GM12801 (cell line): ENCODE measurements around the gene CHDH.

ENCODE experiments used
- TF ChIP-seq, protein P1 (sequence below): IDR thresholded peaks from one replicate; pipeline ENCODE4 v1.5.1; 2011; ENCODE audit warnings: control low read depth; ENCODE audit not compliant: insufficient read length; ENCODE audit errors: extremely low read depth

Gene CHDH

DNA sequence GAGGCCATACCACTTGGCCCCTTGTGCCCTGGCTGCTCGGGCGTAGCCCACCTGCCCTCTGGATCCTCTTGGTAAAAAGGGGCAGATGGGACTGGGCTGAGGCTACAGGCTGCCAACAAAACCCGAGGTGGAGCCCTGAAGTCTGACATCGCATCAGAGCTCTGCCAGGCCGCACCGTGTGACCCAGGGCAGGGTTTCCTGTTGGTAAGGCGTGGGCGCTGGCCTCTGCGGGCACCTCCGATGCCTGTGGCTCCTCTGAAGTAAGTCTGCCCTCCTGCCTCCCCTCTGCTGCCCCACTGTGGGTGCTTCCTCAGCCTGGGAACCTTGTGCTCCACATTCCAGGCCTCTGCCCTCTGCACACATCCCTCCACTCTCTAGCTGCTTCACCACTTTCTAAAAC, 8.9 kb downstream of the CHDH start:
- TF ChIP-seq, protein P1, sequence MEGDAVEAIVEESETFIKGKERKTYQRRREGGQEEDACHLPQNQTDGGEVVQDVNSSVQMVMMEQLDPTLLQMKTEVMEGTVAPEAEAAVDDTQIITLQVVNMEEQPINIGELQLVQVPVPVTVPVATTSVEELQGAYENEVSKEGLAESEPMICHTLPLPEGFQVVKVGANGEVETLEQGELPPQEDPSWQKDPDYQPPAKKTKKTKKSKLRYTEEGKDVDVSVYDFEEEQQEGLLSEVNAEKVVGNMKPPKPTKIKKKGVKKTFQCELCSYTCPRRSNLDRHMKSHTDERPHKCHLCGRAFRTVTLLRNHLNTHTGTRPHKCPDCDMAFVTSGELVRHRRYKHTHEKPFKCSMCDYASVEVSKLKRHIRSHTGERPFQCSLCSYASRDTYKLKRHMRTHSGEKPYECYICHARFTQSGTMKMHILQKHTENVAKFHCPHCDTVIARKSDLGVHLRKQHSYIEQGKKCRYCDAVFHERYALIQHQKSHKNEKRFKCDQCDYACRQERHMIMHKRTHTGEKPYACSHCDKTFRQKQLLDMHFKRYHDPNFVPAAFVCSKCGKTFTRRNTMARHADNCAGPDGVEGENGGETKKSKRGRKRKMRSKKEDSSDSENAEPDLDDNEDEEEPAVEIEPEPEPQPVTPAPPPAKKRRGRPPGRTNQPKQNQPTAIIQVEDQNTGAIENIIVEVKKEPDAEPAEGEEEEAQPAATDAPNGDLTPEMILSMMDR, result no peak

GRCh38 chr3:53836084-53836872, 9.9 kb downstream of the CHDH start:
- TF ChIP-seq, protein P1, result no peak

- TF ChIP-seq, protein P1, result no peak
Measured at GRCh38 chr3:53835257-53835656, 11.0 kb downstream of the CHDH start.

DNA sequence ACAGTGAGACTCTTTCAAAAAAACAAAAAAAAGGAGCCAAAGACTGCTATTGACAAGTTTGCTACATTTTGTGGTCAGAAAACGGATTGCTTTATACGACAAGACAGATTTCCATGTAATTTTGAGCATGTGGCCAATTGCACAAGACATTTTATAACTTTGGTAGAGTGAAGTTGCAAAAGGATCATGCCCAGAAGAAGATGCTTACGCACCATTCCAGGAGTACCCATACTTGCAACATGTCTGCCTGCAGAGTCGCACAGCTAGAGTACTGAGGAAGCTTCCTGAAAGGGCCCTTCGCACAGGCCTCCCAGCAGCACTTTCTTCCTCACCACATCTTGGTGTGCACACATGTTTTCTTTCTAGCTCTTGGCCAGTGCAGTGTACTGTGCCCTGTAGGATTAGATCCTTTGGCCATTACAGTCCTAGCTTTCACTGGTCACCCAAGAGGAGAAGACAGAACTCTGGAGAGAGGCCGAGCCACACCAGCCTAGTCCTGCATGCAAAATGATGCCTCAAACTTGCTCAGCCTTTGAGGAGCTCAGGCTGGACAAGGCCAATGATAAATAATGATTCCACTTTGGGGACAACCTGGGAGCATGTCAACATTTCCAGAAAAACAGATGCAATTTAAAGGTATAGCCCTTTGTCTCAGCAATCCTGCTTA, 11.7 kb downstream of the CHDH start:
- TF ChIP-seq, protein P1, result no peak

DNA sequence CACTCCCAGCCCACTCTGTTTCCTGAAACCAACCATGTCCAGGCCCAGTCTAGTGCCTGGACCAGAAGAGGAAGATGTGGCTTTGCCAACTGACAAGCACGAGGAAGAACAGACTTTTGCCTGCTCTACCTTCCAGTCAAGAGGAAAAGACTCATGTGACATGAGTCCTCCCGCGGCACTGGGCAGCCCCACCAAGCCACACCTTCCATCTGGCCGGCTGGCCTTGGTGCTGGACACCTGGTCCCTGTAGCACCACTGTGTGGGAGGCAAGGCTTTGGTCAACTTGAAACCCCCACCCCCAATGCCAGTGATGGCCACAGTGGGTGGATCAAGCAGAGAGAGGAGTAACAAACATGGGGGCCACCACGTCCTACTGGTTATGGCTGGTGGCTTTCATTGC, 12.5 kb downstream of the CHDH start:
- TF ChIP-seq, protein P1, result no peak

- TF ChIP-seq, protein P1, result no peak
Measured at GRCh38 chr3:53833053-53833645, 13.1 kb downstream of the CHDH start.

GRCh38 chr3:53830944-53831343, 15.3 kb downstream of the CHDH start:
- TF ChIP-seq, protein P1, result no peak
